Body of pancreas (tissue), 4 donors: Measurements from ENCODE around the gene IL7R. TPM values are rescaled to one million over a fixed set of nuclear protein-coding genes. Genes with fewer than 3 reads are reported as not detected.
"Not testable (repeated sequence)": the region's sequence is repeated elsewhere in the genome, so short reads cannot be mapped to it uniquely, and the experiment has no call there.

ENCODE experiments used
- ATAC-seq: fragments of 150-250 bp; one replicate; pipeline ENCODE4 v1.9.1; 2016
- DNase-seq, 4 donors: peaks; one replicate each; pipeline ENCODE4 v3.0.0-alpha.2; 2019
- H3K27ac ChIP-seq, 4 donors: fragments of 200-600 bp; sonication (generic); 1 replicate in 3 of 4; 2 replicates in 1 of 4; pipeline versions ENCODE4 v1.5.1 to v1.6.1; 2016 to 2019; ENCODE audit warnings: mild to moderate bottlenecking in 1 of 4, mixed read lengths in 1 of 4, moderate library complexity in 1 of 4
- H3K27me3 ChIP-seq, 2 donors: fragments of 200-600 bp; sonication (generic); one replicate each; pipeline ENCODE4 v1.6.0; 2016; ENCODE audit warnings: mild to moderate bottlenecking in 1 of 2
- H3K36me3 ChIP-seq, 2 donors: fragments of 200-600 bp; sonication (generic); replicated peaks in 1 of 2; 2 replicates each; pipeline ENCODE4 v1.5.1; 2016; ENCODE audit warnings: low read depth in 2 of 2; ENCODE audit not compliant: insufficient read depth in 1 of 2
- H3K4me1 ChIP-seq: fragments of 200-600 bp; sonication (generic); one replicate; pipeline ENCODE4 v1.6.0; 2016
- H3K4me3 ChIP-seq, 2 donors: fragments of 200-600 bp; sonication (generic); 1 replicate in 1 of 2; 2 replicates in 1 of 2; pipeline ENCODE4 v1.5.1; 2016 to 2019
- H3K9me3 ChIP-seq, 3 donors: fragments of 200-600 bp; sonication (generic); 1 replicate in 2 of 3; 2 replicates in 1 of 3; pipeline ENCODE4 v1.5.1; 2016
- POLR2A ChIP-seq, 3 donors: fragments of 450-650 bp; IDR thresholded peaks; one replicate each; pipeline ENCODE4 v1.6.1; 2016; ENCODE audit warnings: antibody characterized with exemption in 3 of 3, mild to moderate bottlenecking in 2 of 3
- WGBS, 2 donors: methylation state at CpG; one replicate each; pipeline ENCODE4 v1.1.5; 2017; 5-methylcytosine and 5-hydroxymethylcytosine counted together
- intact Hi-C: fragments of 100-400 bp; cut with DNase I; formaldehyde crosslinking; loops from one replicate; pipeline ENCODE4 v1.15.1; 2023
- total RNA-seq, 2 donors: library from RNA; depleted of rRNA; stranded (reverse); fragments of >200 nt; gene quantifications; one replicate each; pipeline ENCODE4 v1.1.0, GENCODE V29; 2016
- TF ChIP-seq, protein P1 (sequence below), 7 experiments: fragments of 450-650 bp in 4 of 7; fragments of 200-600 bp in 3 of 7; sonication (generic) in 3 of 7; IDR thresholded peaks; one replicate each; pipeline ENCODE4 v1.5.1; 2016 to 2019; ENCODE audit warnings: antibody characterized with exemption in 7 of 7

The IL7R gene
- total RNA-seq, 2 donors from 2014 or later: 13.5 to 27.0 TPM

DNA sequence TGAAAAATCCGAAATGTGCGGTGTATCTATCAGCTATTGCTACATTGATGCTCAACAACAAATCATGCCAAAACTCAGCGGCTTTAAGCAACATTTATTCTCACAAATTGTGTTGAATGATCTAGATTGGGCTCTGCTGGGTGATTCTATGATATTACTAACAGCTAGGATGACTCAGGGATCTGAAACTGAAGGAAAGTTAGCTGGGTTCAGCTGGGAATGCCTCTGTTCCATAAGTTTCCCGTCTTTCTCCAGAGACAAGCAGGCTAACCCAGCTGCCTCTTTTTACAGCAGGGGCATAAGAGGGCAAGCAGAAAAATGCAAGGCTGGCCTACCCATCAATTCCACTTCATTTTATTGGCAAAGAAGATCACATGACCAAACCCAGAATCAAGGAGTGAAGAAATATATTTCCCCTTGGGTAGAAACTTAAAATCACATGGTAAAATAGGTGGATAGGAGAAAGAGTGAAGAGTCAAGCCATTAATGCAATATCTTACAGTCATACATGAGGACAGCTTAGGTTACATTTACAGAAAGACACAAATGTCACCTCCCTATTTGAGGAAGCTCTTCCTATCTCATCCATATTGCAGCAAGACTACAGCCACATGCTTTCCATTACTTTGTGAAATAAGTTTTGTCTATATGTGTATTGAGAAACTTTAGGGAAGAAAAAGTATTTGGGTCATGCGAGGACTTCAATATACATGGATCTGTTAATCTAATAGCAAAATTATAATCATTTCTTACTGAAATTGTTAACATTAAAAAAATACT lies 30.8 kb downstream of the IL7R start:
- ATAC-seq (no peak), DNase-seq (no peak)
- intact Hi-C loops: no loop called here
- no peaks in the 10 kb centered on the region for H3K27me3 ChIP-seq
- no peak overlapping the region for H3K4me3 ChIP-seq
- no peaks in the 10 kb centered on the region for H3K9me3 ChIP-seq
- H3K4me1 ChIP-seq: no peaks in the 10 kb centered on the region
- TF ChIP-seq, protein P1, sequence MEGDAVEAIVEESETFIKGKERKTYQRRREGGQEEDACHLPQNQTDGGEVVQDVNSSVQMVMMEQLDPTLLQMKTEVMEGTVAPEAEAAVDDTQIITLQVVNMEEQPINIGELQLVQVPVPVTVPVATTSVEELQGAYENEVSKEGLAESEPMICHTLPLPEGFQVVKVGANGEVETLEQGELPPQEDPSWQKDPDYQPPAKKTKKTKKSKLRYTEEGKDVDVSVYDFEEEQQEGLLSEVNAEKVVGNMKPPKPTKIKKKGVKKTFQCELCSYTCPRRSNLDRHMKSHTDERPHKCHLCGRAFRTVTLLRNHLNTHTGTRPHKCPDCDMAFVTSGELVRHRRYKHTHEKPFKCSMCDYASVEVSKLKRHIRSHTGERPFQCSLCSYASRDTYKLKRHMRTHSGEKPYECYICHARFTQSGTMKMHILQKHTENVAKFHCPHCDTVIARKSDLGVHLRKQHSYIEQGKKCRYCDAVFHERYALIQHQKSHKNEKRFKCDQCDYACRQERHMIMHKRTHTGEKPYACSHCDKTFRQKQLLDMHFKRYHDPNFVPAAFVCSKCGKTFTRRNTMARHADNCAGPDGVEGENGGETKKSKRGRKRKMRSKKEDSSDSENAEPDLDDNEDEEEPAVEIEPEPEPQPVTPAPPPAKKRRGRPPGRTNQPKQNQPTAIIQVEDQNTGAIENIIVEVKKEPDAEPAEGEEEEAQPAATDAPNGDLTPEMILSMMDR (IDR thresholded peaks at IDR 0.05): no peak
- 63 to 64% methylated on average over 5 of the region's 5 CpGs for WGBS, 2 donors
- no peaks in the 10 kb centered on the region for H3K36me3 ChIP-seq
- no peak overlapping the region for H3K27ac ChIP-seq

GRCh38 chr5:35890021-35891020 lies 33.6 kb downstream of the IL7R start:
- WGBS, 2 donors: 38 to 45% methylated on average over 5 of the region's 5 CpGs
- DNase-seq (no peak), ATAC-seq (no peak)
- H3K4me3 ChIP-seq: no peak overlapping the region
- H3K27me3 ChIP-seq: no peaks in the 10 kb centered on the region
- no peaks in the 10 kb centered on the region for H3K9me3 ChIP-seq
- no peak overlapping the region for H3K27ac ChIP-seq
- TF ChIP-seq, protein P1 (IDR thresholded peaks at IDR 0.05): no peak
- no peak for TF ChIP-seq POLR2A (IDR thresholded peaks at IDR 0.05)
- H3K36me3 ChIP-seq: no peaks in the 10 kb centered on the region
- intact Hi-C loops: no loop called here
- no peaks in the 10 kb centered on the region for H3K4me1 ChIP-seq

GRCh38 chr5:35892799-35893198 lies 36.1 kb downstream of the IL7R start:
- H3K36me3 ChIP-seq, intact Hi-C loops, H3K27me3 ChIP-seq, H3K27ac ChIP-seq, H3K9me3 ChIP-seq, H3K4me1 ChIP-seq, H3K4me3 ChIP-seq, ATAC-seq, DNase-seq: not testable (repeated sequence)
- 72 to 87% methylated on average over 5 to 15 of the region's 23 CpGs for WGBS, 2 donors

DNA sequence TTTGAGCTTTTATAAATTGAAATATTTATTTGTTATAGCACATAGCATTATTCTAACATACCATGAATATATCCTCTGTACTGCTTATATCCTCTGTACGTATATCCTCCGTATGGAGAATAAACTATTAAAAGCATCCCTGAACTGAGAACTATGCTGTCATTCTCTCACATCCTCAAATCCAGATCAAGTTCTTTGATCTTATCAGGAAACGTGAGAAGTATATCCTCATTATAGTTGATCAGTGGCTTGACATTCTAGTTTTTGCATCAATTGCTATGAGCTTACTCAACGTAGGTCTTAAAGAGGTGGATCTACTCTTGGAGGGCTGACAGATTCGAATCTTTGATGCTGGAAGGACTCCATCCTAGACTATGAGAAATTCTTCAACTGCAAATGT lies 37.4 kb downstream of the IL7R start:
- H3K4me1 ChIP-seq: no peaks in the 10 kb centered on the region
- ATAC-seq: no peak
- 66 to 71% methylated on average over 5 of the region's 5 CpGs for WGBS, 2 donors
- no peak overlapping the region for H3K4me3 ChIP-seq
- no peak overlapping the region for H3K27ac ChIP-seq
- intact Hi-C loops: no loop called here
- no peaks in the 10 kb centered on the region for H3K27me3 ChIP-seq
- no peaks in the 10 kb centered on the region for H3K9me3 ChIP-seq
- H3K36me3 ChIP-seq: no peaks in the 10 kb centered on the region
- TF ChIP-seq, protein P1 (IDR thresholded peaks at IDR 0.05): no peak
- TF ChIP-seq POLR2A (IDR thresholded peaks at IDR 0.05): no peak
- DNase-seq: no peak

GRCh38 chr5:35898952-35899660 lies 42.4 kb downstream of the IL7R start:
- Histone ChIP-seq H3K36me3 (no peaks in the 10 kb centered on the region), H3K27ac (no peak overlapping the region), H3K4me3 (no peak overlapping the region), H3K9me3 (no peaks in the 10 kb centered on the region), H3K4me1 (no peaks in the 10 kb centered on the region), H3K27me3 (no peaks in the 10 kb centered on the region)
- DNase-seq (no peak), ATAC-seq (no peak)
- intact Hi-C loops: no loop called here
- WGBS, 2 donors: 62 to 84% methylated on average over 7 of the region's 7 CpGs
- TF ChIP-seq POLR2A (IDR thresholded peaks at IDR 0.05): no peak
- TF ChIP-seq, protein P1 (IDR thresholded peaks at IDR 0.05): no peak
